GM21423 (cell line): ENCODE measurements around the gene BMI1.
A peak's percentile ranks its signal among the peaks of the same experiment; 100 is the strongest.

Source experiments
- ATAC-seq: cut with Tn5 transposase; IDR thresholded peaks from one replicate; pipeline ENCODE4 v1.9.1; 2021; ENCODE audit warnings: mild to moderate bottlenecking, moderate library complexity; ENCODE audit not compliant: unreplicated experiment

Gene BMI1

DNA sequence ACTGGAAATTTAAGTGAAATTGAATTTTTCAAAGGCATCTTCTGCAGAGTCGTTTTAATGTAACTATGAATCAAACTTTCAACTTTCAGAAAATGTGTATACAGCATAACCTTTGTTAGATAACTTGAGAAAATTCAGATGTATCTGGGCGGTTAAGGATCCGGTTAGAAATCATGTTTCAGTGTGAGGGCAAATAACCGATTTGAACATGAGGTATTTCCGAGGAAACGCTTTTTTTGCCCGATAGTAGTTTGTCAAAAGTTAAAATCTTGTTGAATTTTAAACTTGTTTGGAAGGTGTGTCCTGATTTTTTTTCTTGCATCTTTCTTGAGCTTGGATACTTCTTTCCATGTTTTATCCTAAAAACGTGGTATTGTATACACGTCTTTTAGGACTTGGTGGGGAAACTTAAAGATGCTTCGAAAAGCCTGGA, 1.3 kb upstream of the BMI1 start:
- no peak for ATAC-seq

DNA sequence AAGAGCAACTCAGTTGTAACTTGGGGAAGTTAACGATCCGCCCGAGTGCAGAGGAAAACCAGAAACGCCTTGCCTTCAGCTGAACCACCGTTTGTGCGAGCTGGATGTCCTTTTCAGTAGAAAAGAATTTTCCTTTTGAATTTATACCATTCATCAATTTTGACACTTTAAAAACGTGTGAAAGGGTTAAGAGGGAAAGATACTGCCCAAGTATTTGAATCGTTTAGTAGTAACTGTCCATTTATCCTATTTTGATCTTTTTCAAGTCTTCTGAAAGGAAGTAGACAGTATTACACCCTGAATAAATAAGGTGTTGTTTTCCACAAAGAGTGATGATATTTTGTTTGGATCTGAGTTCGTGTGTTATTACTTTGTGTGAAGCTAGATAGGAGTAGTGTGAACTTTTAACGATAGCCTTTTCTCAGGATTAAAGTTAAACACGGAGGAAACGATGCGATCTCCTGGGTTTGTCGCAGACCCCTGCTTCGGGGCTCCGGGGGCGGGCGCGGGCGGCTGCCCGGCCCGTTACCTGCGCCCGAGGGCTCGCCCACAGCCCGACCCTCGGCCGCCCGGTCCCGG, 830 bp upstream of the BMI1 start:
- ATAC-seq, result no peak

DNA sequence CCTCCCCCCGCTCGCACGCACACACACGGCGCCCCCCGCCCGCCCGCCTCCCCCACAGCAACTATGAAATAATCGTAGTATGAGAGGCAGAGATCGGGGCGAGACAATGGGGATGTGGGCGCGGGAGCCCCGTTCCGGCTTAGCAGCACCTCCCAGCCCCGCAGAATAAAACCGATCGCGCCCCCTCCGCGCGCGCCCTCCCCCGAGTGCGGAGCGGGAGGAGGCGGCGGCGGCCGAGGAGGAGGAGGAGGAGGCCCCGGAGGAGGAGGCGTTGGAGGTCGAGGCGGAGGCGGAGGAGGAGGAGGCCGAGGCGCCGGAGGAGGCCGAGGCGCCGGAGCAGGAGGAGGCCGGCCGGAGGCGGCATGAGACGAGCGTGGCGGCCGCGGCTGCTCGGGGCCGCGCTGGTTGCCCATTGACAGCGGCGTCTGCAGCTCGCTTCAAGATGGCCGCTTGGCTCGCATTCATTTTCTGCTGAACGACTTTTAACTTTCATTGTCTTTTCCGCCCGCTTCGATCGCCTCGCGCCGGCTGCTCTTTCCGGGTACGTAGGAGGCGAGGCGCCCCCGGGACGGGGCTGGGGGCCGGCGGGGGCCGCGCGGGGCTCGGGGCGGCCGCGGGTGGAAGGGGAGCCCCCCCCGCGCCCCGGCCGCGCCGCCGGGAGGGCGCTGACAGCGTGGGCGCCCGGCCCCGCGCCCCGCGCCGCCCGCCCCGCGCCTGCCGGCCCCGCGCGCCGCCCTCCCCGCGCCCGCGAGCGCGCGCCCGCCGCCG, 441 bp downstream of the BMI1 start:
- peak; percentile 22 for ATAC-seq

DNA sequence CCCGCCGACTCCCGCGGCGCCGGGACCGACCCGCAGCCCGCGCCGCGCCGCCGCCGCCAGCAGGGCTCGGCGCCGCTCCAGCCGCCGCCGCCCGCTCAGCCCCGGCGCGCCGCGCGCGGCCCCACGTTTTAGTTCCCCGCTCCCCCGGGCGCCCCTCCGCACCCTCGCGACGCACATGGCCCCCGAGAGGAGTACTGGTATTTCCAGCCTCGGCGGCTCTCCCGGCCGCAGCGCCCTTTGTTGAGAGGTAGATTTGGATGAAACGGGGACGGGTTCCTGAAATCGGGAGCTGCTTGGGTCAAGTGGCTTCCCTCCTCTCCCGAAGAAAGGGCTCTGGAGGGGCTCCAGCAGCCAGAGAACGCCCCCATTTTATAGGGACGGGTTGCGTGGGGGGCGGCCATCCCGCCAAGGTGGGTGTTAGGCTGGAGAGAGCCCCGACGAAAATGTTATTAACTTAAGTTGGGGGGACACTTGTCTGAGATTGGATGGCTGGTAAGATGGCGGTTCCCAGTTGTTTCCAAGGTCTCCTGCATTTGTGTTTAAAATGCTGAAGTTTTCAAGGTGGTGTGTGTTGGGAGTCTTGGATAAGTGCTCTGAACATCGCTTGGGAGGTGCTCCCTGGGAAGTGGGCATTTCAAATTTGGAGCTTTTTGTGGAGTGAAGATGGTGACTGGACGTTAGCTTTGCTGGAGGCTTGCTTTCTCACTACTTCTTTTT, 1.2 kb downstream of the BMI1 start:
- ATAC-seq, result no peak

DNA sequence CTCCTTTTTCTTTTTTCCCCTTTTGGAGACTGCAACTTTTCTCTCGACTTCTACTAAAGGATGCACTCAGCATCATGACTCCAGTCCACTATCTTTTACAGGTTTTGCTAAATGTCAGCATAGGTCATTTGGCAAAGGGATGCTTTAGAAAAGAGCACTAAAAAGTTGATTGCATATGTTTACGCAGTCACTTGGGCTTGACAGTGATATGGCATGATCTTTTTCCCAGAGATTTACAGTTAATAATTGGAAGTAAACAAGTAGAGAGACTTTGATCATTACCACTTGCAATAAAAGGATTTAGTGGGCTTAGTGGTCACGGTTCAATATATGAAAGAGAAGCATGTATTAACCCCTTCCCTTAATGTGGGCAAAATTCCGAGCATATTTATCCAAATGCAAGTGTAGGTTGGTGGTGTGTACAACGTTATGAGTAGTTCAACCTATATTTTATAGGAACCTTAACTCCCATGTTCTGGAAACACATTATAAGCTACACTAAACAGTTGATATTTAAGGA, 1.8 kb downstream of the BMI1 start:
- ATAC-seq, result no peak

DNA sequence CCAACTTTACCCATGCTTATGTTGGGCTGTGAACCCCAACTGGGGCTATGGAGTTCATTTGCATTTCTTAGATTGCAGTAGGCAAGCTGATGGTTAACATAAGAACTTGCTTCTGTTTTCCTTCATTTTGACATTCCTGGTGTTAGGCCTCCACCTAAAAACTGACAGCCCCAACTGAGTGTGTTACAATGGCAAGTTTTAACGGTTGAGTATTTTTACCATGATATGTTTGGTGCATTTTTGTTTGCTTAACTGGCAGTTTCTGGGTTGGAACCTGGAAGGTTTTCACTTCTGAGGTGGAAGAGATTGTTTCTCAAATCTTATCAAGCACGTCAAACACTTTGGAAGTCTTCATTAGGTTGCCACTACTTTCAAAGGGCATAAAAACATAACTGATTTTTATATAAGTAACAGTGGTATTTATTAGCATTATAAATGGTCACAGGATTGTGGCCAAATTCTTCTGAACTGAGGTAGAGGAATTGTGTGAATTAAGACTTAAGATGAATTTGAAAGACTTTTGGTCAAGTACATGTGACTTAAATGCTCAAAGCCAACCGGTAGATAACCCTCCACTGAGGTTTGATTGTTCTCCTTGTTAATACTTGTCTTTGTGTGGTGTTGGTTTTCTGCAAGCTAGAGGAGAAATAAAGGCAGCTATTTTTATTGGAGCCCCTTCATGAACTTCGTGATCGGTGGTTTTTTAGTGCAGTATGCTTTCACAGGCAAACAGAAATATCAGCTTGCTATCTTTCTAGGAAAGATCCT, 2.8 kb downstream of the BMI1 start:
- ATAC-seq, result no peak

DNA sequence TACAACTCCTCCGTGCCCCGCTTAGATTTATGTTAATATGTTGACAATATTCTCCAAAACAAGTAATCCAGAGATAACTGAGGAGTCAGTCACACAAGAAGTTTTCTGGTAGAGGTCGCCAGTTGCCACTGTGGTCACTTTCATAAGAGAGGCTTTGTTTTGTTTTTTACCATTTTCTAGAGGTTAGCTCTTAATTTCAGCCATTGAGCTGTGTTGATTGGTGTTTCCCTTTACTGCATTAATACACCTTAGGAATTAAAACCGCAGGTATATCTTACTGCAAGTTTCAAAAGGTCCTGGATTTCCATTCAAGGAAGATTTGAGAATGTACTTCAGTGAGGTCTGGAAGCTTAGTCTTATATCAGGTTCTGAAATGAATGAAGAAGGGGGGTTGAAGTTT, 3.5 kb downstream of the BMI1 start:
- ATAC-seq, result no peak

DNA sequence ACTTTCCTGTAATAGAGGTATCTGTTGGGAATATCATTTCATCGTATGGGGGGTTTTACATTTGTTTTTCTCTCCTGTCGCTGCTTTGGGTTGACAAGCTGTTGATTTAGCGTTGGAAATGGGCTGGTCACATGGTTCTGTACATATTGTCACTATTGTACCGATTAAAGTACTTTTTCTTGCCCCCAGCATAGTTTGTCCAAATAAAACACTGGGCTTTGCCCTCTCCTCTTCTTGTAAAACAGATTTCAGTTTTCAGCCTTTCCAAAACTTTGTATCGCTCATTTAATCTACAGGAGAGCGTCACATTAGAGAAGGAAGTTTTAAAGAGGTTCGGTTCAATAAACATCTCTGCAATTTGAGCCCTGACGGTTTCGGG, 4.0 kb downstream of the BMI1 start:
- ATAC-seq, result no peak

DNA sequence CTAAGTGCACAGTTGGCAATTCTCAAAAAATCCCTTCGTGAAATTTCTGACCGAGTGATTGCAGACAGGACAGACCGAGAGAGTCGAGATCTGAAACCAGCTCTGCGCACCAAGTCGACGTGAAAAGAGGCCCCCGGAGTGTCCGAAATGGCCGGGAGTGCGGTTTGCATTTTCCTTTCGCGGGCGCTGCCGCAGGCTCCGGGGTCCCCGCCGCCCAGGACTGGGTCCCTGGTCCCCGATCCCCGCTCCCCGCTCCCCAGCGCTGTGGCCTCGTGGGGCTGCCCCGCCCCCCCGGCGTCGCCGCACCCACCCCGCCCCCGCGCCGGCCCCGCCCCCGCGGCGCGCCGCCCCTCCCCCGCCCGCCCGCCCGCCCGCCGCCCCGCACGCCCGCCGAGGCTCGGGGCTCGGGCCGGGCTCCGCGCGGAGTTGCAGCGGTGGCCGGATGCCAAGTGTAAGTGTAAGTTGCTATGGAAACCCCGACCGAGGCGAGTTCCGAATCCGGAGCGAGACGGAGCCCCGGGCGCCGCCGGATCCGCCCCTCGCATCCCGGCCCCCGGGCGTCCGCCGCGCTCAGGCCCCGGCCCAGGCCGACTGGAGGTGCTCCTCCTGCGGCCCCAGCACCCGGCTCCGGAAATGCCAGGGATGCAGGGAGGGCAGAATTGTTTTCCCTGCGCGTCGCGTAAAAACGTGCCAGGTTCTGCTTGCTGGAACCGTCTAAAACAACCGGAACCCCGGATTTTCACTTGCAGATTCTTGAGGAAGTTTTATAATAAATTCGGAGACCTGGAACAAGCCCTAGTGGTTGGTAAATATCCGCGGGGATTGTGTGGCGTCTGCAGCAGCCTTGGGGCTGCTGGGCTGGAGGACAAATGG, 4.6 kb downstream of the BMI1 start:
- ATAC-seq, result peak; percentile 51

DNA sequence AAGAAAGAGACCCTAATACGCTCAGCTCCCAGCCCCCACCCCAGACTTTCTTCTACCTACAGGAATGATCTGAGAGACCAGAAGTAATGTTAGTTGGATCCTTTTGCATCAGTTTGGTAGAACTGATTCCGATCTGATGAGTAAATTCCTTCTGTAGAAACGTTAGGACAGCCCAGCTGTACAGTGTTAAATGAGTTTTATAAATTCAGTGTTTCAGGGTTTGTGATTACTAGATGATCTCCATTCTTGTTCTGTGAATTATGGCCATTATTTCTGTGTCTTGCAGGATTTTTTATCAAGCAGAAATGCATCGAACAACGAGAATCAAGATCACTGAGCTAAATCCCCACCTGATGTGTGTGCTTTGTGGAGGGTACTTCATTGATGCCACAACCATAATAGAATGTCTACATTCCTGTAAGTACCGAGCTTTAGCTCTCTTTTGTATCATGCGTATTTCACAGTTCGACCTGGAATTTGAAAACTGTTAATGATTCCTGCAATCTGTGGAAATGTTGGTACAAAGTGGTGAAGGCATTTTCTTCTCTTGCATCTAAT, 5.3 kb downstream of the BMI1 start:
- ATAC-seq, result no peak

DNA sequence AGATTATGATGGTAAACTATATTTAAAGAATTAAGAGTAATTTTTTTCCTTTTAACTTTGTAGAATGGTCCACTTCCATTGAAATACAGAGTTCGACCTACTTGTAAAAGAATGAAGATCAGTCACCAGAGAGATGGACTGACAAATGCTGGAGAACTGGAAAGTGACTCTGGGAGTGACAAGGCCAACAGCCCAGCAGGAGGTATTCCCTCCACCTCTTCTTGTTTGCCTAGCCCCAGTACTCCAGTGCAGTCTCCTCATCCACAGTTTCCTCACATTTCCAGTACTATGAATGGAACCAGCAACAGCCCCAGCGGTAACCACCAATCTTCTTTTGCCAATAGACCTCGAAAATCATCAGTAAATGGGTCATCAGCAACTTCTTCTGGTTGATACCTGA, 8.3 kb downstream of the BMI1 start:
- no peak for ATAC-seq

DNA sequence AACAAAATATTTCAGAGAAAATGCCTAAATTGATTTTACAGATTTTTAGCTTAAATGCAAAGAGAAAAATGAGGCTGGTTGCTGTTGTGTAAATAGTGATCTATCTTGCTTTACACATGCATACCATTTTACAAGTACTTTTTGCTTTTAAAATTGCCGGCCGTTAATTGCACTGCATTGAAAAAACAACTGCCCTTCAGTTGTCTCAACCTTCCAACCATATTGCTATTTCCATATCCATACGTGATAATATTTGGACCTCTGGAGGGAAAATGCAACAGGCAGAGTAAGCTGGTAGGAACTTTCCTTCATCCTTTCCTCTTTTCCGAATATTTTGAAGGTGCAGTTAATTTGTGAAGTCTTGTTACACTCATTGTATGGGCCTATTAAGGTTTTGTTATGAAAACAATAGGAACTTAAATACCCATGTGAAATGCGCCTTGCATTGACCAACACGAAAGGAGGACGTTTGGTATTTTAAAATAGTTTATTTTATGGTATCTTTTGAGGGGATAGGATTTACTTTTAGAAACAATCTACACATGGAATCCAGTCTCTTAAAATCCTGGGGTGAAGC, 11.3 kb downstream of the BMI1 start:
- no peak for ATAC-seq

DNA sequence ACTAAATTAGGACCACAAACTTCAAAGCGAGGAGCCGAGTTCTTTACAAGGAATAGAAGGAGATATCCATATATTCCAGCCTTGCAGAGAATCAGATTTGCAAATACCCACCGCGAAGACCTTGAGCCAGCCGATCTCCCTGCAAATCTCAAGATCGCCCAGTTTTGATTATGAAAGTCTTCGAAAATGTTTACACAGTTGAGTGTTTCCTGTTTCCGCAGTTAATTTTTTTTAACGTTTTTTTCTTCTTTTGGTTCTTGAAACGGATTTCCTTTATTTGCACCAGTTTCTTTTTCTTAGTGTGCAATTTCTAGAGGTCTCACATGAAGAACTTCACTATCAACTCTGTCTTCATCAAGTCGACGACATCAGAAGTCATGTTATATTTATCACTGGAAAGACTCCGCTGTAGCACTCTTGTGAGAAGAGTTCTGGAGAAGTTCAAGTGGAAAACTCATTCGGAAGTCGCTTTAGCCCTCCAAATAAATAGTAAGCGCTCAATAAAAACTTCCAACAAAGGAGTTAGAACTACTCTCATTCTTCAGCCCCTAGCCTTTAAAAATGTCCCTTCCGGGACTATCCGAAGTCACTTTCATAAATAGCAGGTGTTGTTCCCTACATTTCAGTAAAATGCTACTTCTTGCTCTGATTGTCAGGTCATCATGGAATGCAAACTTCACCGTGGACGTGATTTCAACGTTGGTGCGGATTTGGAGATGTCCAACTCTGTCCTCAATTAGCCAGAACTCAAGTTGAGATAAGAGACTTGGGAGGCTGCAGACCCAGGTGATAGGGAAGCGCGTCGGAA, 12.5 kb downstream of the BMI1 start:
- ATAC-seq, result no peak

DNA sequence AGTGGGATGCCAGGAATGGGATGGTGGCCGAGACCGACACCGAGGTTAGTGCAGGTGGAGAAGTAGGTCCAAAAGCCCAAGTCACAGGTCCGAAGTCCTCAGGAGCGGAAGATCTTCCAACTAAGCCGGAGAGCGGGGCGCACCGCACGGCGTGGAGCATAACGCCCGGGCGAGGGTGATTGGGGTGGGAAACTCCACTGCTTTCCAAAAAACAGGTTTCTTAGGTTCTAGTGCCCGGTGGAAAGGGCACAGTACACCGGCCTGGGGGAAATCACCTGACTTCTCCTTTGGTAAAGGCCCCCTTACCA, 13.0 kb downstream of the BMI1 start:
- ATAC-seq, result no peak

DNA sequence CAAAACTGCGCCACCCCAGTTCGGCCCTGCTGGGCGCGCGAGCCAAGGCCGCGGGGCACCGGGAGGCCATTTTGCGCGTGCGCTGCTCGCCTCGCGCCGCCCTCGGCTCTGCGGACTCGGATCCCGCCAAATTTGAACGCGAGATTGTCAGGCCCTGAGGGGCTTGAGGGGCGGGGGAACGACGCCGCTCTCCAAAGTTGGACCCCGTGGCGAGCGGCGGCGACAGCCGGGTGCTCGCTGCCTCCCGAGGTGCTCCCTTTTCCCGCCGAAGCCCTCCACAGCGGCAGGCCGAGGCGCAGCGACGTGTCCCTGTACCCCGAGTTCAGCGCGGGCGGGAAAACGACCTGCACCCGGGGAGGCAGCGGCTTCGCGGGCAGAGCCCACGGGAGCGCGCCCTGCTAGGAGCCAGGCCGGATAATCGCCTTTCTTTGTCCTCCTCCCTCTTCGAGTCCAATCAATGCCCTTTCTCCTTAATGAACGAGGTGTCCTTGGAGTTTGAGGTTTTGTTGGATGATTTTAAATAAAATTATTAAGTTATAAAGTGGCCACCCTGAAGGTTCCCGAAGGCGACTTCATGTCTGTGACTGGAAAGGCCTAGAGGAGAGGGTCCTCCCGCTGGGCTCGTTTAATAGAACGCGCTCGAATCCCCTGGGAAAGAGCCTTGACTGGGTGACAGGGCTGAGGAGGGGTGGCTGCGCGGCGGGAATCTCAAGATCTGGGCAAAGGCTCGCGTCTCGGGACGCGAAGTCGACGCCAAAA, 13.7 kb downstream of the BMI1 start:
- no peak for ATAC-seq

DNA sequence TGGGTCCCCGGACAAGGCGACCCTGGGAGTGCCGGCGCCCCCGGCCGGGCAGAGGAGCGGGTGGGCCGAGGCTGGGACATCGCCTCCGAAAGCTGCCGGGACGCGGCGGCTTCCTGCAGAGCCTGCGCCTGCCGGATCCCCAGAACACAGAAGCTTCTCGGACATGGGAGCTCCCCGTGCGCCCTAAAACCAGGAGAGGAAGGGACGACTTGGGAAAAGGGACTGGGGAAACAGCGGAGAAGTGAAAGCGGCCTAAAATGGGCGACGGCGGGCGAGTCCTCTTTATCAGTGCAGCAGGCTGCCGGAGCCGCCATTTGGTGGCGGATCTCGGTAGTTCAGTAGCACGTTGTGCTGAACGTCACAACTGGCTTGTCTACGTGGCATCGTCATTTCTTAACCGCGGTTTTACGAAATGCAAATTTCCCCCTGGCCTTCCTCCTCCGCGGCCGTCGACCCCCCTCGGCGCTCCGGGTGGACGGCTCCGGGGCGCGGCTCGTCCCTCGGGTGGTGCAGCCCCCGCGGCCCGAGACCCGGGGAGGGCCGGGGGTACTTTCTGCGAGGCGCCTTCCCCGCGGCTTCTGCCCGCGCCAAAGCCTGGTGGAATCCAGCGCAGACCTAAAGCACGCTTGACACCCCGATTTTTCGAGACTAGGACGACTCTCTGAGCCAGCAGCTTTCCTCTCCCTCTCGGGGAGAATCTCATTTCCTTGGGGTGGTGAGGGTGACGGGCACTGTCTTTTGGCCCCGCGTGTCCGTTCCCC, 14.5 kb downstream of the BMI1 start:
- ATAC-seq, result peak; percentile 51

DNA sequence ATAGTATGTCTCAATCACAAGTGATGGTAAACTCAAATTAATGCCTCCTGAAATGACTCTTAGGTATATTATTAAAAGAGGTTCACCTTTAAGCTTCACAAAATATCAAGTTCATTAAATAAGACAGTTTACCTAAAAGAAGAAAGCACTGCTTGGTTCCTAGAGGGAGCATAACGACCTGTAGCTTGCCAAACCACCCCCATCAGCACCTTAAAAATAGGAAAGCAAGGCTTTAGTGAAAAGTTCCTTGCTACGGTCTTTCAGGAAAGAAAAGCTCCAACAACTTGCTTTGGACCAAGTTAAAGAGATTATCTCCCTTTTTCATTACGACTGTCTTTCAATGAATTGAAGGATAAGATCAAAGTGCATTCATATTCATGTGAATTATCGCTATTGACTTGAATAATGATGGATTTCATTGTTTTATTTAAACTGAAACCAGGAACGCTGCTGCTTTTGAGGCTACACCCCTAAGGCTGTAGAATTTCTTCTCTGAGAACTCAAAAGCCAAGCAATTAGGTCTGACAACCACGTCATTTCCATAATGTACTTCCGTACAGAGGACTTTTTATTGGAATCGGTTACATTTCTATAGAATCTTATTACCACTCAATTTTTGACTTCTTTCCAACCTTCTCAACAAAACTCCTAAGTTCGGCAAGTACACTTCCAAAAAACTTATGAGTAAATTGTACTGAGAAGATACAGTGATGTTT, 17.4 kb downstream of the BMI1 start:
- ATAC-seq, result no peak
